Measurements from ENCODE around the gene SGMS1.

DNA sequence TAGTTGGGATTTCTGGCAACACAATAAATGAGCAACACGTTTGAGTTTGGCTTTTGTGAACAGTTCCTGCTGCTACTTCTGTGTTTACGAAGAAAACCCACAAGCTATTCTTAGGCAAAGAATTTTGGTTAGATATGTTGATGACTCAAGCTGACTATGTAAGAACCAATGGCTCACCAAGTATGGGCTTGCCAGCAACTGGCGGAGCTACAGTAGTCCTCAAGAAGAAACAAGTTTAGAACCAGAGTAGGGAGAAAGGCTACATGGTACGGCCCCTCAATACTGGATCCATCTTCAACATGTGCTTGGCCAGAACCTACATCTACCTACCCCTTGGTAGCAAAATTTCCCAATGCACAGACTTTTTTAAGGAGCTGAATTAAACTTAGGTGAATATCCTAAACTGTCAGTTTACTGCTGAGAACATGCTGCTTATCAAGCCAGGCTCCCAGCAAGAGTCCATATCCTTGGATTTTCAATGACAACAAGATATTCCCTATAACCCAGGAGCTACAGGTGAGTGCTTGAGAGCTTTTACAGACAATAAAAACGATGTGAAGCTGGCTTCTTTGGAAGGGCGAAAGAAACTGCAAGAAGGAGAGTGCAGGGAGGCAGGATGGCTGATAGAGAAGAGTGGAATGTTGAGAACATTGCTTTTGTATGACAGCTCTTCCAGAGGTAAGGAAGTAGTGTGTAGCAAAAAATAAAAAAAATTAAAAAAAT, 298.1 kb downstream of the SGMS1 start:
- TF ChIP-seq, protein P1, sequence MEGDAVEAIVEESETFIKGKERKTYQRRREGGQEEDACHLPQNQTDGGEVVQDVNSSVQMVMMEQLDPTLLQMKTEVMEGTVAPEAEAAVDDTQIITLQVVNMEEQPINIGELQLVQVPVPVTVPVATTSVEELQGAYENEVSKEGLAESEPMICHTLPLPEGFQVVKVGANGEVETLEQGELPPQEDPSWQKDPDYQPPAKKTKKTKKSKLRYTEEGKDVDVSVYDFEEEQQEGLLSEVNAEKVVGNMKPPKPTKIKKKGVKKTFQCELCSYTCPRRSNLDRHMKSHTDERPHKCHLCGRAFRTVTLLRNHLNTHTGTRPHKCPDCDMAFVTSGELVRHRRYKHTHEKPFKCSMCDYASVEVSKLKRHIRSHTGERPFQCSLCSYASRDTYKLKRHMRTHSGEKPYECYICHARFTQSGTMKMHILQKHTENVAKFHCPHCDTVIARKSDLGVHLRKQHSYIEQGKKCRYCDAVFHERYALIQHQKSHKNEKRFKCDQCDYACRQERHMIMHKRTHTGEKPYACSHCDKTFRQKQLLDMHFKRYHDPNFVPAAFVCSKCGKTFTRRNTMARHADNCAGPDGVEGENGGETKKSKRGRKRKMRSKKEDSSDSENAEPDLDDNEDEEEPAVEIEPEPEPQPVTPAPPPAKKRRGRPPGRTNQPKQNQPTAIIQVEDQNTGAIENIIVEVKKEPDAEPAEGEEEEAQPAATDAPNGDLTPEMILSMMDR (IDR thresholded peaks at IDR 0.05 in 8 of 11, conservative IDR thresholded peaks at IDR 0.05 in 3 of 11), result no peak
- TF ChIP-seq POLR2AphosphoS5 (IDR thresholded peaks at IDR 0.05) (no peak), POLR2A (IDR thresholded peaks at IDR 0.05) (no peak)
